ACHN (cell line): ENCODE results near the gene CREBRF.
"Not testable (repeated sequence)": the region's sequence is repeated elsewhere in the genome, so short reads cannot be mapped to it uniquely, and the experiment has no call there.

ENCODE experiments used
- DNase-seq: peaks from one replicate; pipeline ENCODE4 v3.0.0-alpha.2; 2015
- in situ Hi-C: cut with HindIII; loops from 2 replicates; pipeline ENCODE4 v1.10.0; 2017; ENCODE audit warnings: low sequenced_read_pairs, low pct_ligation_motif_present, low pct_unique_long_range_greater_than_20kb

CREBRF gene

DNA sequence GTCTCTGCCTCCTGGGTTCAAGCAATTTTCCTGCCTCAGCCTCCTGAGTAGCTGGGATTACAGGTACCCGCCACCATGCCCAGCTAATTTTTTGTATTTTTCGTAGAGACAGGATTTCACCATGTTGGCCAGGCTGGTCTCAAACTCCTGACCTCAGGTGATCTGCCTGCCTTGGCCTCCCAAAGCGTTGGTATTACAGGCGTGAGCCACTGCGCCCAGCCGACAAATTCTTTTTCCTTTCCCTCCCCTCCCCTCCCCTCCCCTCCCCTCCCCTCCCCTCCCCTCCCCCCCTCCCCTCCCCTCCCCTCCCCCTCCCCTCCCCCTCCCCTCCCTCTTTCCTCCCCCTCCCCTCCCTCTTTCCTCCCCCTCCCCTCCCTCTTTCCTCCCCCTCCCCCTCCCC is 76.0 kb downstream of the CREBRF start:
- DNase-seq, in situ Hi-C loops: not testable (repeated sequence)

DNA sequence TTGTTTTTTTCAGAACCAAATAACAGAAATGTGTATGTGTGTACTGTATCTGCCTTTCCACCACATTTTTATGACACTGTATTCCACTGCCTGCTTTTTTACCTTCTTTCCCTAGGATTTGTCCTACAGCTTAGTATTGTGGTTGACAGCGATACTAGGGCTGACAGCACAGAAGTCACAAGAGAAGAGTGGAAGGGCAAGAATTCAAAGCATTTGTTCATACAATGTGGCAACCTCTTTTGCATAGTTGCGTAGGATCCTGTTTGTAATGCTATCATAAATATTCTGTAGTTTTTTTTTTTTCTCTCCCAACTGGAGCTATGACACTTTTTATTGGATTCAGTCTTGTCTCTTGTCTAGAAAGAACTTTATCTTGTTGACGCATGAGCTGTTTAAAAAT is 82.6 kb downstream of the CREBRF start:
- DNase-seq: no peak
- in situ Hi-C loops: no loop called here

DNA sequence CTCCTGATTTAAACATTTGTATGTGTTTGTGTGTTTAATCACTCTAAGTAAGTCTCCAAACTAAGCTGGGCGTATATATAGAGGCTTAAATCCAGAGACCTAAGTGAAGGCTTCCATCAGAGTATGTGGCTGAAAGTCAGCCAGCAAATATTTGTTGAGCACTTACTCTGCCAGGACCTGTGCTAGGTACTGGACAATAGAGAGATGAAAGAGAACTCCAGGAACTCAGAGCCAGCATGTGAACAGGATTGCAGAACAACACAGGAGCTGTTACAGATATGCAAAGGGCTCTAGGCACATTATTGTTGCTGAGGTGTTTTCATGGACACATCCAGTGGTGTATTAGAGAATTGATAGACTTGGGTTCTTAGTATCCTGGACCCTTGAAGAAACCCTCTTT is 83.5 kb downstream of the CREBRF start:
- DNase-seq: no peak
- in situ Hi-C loops: no loop called here

DNA sequence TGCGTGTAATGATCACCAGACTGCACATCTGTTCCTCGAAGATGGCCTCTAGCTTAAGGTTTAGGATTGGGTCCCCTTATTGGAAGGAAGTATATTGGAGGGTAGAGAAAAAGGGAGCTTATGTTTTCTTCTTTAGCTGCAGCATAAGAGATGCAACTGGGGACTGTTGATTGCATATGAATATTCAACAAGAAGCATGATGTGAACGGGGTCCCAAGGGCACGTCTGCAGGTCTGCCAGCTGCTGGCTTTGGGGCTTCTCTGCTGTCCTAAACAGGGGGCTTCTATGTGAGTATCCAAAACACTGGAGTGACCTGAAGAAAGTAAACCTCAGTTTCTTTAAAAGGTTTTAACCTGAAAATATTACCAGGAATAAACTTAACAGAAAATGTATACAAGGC is 84.6 kb downstream of the CREBRF start:
- in situ Hi-C loops: no loop called here
- DNase-seq: no peak

DNA sequence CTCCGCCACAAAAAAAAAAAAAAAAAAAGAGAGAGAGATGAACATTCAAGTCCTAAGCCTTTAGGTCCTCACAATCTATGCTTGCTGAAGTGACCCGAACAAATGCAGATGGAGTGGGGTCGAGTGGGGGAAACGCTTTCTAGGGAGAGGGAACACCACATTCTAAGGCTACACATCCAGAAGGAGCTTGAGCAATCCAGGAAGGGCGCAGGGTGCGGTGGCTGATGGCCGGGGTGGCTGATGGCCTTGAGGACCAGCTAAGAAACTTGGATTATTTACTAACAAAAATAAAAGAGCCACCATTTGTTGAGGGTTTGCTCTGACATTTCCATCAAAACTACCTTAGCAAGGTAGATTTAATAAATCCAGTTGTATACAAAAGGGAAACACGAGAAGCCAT is 87.4 kb downstream of the CREBRF start:
- in situ Hi-C loops: no loop called here
- DNase-seq: no peak

DNA sequence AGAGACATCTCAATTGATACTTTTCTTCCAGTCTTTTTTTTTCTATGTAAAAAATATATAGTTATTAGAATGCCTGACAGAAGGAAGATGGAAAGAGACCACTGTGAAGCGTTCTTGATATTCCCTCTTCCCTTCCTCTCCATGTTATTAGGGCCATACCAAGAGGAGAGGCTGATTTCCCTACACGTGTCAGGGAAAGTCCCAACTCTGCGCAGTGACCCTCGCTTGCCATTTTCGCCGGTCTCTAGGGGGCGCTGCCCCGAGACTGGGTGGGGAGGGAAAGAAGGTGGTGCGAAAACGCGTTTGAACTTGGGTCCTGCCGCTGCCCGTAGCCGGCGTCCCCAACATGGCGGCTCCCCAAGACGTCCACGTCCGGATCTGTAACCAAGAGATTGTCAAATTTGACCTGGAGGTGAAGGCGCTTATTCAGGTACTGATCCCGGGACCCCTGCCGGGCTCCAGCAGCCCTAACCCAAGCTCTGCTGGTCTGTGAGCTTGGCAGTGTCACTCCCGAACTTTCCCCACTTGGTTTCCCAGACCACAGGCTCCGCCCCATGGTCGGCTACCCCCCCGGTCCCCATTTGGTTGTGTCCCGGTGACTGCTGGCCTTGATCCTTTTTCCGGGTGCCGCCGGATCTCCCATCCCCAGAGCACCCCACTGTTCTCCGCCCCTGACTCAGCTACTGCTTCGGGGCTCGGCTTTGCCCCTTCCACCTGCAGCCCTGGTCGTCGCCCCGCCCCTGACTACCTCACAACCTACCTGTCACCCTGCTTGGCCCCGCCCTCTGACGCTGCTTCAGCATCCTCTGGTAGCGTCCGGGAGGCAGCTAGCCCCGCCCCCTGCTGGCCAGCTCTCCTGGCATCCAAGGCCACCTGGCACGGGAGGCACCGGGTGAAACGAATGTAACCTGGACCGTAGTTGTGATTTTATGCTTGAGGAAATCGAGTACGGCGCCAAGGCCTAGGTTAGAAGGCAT is 88.3 kb downstream of the CREBRF start, which contains the start of gene BNIP1:
Gene BNIP1 (plus strand): TSS at position 332 of the 977 bp plus-strand sequence. CDS start 15 bp downstream, at position 347.
- in situ Hi-C loops: no loop called here
- peak; percentile 91 for DNase-seq

DNA sequence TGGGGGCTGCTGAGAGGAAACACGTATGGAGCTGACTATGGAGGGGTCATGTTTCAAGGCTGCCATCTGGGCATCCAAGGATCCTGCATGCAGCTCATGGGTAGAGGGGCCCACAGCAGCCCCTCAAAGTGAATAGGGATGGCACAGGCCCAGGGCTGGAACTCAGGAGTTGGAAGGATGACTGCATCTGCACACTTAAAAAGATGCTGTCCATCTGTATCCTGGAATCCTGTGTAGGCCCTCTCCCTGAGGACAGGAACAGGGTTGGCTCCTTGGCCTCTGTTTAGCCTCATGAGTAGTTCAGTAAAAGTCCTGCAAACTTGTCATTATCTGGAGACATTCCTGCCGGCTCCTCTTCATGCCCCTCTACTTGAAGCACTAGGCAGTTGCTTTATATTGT is 92.2 kb downstream of the CREBRF start:
- in situ Hi-C loops: no loop called here

DNA sequence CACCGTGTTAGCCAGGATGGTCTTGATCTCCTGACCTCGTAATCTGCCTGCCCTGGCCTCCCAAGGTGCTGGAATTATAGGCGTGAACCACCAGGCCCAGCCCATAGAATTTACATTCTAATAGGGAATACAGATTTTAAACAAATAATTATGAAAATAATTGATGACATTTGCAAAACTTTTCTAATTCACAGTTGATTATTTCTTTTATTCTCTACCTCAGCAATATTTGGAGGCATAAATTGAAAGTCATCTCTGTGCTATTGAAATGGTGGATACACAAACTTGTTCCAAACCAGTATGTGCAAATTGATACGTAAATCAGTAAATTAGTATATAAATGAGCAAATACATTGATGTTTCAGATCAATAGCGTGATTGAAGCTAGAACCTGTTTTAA is 96.4 kb downstream of the CREBRF start:
- no peak for DNase-seq
- in situ Hi-C loops: no loop called here

More for the DNA sequence above, 92.2 kb downstream of the CREBRF start:
- DNase-seq: no peak

DNA sequence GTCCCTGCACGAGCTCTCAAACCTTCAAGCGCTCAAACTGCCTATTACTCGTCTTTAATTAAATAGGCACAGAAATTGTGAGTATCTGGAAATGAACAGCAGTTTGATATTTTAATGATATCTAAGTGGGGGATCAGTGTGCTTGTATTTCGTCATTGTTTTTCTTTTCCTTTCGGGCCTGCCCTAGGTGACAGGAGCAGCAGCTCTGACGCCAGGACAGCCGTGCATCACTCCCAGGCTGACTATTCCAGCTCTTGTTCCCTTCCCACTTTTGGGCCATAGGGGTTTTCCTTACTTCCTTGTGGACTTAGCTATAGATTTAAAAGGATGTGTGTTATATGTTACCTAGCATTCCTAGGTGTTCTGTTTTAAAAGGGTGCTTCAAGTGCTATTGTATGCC is 97.7 kb downstream of the CREBRF start:
- in situ Hi-C loops: no loop called here
- no peak for DNase-seq

DNA sequence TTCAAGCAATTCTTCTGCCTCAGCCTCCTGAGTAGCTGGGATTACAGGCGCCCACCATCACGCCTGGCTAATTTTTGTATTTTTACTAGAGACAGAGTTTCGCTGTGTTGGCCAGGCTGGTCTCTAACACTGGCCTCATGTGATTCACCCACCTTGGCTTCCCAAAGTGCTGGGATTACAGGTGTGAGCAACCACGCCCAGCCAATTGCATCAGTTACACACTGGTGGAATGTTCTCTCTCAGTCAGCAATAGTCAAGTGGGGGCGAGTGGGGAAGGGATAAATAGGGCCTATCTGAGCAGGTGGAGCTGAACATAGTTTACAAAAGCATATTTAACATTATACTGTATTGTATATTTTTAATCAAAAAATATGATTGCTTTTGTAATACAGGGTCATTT is 98.5 kb downstream of the CREBRF start:
- in situ Hi-C loops, DNase-seq: not testable (repeated sequence)

DNA sequence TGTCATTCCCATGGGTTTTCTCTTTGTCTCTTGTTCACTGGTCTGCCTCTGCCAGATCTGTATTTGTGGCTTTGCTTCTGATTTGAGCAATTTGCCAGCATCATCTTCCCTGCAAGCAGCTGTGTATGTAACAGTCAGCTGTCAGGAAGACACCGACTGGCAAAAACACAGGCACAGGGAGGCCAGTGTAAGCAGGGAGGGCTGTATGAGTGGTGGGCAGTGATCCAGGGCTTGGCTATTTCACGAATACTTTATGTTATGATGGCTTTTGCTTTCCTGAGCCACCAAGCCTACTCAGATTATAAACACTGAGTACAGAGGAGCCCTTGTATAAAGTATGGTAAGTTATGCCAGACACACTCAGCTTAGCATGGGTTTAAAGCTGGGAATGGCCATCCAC is 99.8 kb downstream of the CREBRF start:
- DNase-seq: no peak
- in situ Hi-C loops: no loop called here

DNA sequence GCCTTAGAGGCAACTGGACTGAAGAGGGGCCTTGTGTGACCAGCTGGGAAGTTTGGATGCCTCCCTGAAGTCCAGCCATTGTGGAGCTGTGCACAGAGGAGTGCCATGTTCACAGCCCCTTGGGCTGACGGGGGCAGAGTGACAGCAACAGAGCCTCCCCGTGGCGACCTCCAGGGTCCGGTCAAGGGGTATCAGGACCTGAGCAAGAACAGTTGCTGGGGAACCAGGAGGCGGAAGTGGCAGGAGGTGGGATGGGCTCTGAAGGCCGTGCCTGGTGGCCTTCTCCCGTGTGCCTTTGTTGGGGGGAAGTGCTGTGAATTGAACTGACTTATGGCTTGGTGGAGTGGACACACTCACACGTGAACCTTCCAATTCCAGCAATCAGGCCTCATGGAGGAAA is 102.2 kb downstream of the CREBRF start:
- DNase-seq: no peak
- in situ Hi-C loops: no loop called here

DNA sequence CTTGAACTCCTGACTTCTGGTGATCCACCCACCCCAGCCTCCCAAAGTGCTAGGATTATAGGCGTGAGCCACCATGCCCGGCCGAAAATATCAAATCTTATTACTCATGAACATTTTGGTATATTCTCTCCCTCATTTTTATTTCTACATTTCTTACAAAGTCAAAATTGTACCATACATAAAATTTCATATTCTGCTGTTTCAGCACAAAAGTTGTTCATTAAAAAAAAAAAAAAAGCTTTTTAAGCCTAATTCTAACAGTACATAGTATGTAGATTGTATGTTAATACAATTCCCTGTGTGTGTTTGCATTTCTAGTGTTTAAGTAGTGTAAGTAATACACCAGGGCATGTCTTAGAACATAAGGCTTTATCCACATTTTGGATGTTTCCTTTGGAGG is 103.1 kb downstream of the CREBRF start:
- in situ Hi-C loops: no loop called here
- no peak for DNase-seq

DNA sequence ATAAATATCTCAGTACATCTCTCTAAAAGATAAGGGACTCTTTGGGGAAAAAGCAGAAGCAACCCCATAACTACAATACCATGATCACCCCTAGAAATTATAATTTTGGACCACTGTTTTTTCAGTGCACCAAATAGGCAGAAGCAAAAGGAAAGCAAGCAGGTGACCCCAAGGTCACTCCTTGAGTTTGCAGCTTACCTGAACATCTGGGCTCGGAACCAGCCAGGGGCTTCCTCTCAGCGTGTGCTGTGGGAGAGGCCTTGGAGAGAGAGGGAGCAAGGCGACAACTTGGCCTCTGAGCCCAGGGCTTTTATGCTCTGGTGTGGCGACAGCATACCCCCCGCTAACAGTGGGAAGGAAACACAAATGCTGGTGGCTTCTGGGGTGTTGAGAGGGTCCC is 105.0 kb downstream of the CREBRF start:
- no peak for DNase-seq
- in situ Hi-C loops: no loop called here

DNA sequence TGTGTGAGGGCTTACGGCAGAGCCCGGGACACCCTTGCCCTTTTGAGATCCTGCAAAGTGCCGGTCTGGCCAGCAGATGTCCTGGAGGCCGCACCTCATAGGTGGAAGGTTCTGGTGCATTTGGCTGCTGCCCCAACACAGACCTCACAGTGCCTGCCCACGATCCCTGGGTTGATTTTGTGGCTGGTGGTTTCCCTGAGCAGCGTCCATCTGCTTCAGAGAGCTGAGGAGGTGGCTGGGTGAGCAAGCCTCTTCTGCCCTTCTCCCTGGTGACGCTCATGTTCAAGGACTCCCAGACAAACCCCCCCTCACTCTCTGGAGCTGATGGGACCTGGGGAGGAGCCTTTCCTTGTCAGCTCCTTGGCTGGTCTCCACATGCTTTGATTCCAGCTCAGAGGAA is 107.1 kb downstream of the CREBRF start:
- no peak for DNase-seq
- in situ Hi-C loops: no loop called here

DNA sequence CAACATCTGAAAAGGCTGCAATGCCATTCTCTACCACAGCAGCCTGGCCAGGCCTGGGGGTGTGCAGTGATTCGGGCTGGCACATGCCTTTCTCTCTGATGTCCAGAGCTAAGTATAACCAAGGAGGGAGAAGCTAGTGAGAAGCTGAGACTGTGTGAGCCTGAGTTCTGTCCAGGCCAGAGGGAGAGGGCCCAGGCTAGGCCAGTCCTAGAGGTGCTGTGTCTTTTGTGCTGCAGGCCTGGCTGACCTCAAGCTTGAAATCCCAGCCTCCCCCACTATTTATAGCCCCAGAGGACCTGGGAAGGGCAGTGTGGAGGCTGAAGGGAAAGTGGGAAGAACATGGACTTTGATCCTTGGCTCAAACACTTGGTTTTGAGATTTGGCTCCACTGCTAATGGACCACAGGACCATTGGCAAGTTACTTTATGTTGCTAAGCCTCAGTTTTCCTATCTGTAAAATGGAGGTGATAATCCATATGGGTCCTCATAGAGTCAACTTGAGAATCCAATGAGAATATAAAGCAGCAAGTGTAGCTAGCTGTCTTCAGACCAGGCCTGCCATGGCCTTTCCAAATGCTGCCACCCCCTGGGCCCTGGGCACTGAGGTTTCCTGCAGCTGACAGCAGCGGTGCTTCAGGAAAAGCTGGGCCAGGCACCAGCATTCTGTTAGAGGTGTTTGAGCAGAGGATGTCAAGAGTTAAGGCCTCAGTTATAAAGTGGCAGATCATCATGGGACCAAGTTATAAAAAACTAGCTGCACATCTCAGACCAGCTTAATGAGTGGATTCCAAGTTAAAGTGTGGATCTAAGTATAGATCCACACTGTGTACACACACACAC is 109.2 kb downstream of the CREBRF start:
- no peak for DNase-seq
- in situ Hi-C loops: no loop called here

DNA sequence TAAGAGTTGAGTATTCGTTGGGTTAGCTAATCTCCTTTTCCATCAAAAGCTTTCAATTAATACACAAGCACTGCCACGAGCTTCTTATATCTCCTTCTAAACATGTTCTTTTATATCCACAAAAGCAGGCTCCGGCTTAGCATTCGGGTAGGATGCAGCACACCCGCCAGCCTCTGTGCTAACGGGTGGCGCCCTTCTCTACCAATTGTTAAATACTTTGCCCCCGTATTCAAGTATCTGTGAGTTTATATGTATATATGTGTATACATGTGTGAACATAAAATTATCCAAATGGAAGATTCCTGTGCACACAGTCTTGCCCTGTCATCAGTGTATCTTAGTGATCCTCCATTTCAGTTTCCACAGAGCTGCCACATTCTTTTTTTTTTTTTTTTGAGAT is 116.0 kb downstream of the CREBRF start:
- in situ Hi-C loops: no loop called here
- DNase-seq: no peak

DNA sequence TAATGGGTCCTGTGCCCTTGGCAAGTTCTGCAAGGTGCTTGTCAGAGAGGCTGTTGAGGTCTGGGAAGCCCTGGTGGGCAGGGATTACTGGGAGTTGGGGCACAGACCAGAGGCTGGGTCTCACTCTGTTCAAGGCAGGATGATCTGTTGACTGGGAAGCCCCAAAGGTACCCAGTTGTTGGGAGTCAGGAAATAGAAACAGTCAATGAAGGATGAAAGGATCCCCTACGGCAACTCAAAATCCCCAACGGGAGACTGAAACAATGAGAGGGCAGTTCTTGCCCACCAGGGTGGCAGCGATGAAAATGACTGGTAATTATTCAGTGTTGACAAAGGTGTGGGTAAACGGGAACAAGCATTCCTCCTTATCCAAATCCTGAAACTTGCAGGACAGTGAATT is 119.4 kb downstream of the CREBRF start:
- in situ Hi-C loops: no loop called here
- no peak for DNase-seq

DNA sequence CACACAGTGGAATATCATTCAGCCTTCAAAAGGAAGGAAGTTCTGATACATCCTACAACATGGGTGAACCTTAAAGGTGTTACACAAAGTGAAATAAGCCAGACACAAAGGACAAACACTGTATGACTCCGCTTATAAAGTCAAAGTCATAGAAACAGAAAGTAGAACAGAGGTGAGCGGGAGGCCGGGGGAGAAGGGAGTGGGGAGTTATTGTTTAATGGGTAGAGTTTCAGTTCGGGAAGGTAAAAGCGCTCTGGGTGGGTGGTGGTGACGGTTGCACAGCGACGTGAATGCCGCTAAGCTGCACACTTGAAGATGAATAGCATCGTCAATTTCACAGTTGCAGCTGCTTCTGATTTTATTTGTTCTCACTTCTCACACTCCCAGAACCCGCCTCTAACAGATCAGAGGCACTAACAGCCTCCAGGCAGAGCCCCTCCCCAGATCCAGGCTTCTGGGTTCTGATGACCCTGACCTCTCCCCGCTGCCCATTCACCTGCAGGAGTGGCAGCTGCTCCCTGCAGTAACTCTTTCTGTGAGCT is 122.3 kb downstream of the CREBRF start:
- DNase-seq: no peak
- in situ Hi-C loops: no loop called here
